ENCODE results near the gene NUBP2. TPM values are rescaled to one million over a fixed set of nuclear protein-coding genes. Genes with fewer than 3 reads are reported as not detected.
A peak's percentile ranks its signal among the peaks of the same experiment; 100 is the strongest.

NUBP2 gene
- total RNA-seq, 1 donor from 2014 or later: 40.7 TPM

GRCh38 chr16:1745181-1745899, 37.4 kb upstream of the NUBP2 start:
- Histone ChIP-seq H3K27me3 (ENCODE audit: control insufficient read depth in 3 of 3, insufficient read depth in 3 of 3, low read length in 3 of 3) (no peaks in the 10 kb centered on the region), H3K4me1 (ENCODE audit: control insufficient read depth in 3 of 3, insufficient read depth in 3 of 3, low read length in 3 of 3) (no peaks in the 10 kb centered on the region), H3K36me3 (ENCODE audit: control insufficient read depth in 3 of 3, insufficient read depth in 3 of 3, low read length in 3 of 3) (peaks cover 46 to 58% (median 58%) of the 10 kb centered on the region in 3 donors), H3K4me3 (ENCODE audit: low read length in 3 of 3) (no peak overlapping the region), H3K9ac (ENCODE audit: low read depth in 1 of 3, low read length in 3 of 3) (no peak overlapping the region), H3K27ac (ENCODE audit: low read depth, low read length) (no peak overlapping the region), H3K9me3 (ENCODE audit: control insufficient read depth in 3 of 3, low read length in 3 of 3) (no peaks in the 10 kb centered on the region)

DNA sequence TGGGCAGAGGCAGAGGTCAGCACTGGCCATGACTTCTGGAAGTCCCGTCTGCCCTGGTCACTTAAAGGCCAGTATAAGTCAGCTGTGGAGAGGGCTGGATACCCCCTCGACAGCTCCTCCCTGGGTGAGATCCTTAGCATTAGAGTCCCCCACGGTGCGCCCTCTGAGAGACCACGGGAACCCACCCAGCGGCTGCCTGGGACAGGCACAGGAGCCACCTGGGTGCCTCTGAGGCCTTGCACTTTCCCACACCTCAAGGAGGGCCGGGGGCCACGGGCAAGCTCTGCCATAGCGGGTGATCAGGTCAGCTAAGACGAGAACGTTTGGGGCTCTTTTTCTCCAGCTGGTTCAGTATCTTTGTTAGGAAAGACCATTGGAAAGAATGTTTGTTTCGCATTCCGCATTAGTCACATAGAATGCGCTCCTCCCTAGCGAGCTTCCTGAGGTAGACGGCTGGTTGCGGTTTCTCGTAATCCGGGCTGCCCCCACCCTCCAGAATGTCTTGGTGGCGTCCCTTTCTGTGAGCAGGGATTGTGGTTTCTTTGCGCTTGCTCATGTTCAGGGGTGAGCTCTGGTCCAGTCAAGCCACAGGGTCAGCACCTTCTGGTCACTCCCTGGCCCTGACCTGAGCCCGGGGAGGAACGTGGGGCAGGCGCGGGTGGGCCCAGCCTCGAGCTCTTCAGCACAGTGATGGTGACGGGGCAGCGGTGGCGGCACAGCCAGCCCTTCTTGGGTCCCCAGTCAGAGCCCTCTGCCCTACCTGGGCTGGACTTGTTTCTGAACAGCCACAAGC, 36.7 kb upstream of the NUBP2 start:
- no peaks in the 10 kb centered on the region for H3K4me1 ChIP-seq (ENCODE audit: control insufficient read depth in 3 of 3, insufficient read depth in 3 of 3, low read length in 3 of 3)
- no peak overlapping the region for H3K4me3 ChIP-seq (ENCODE audit: low read length in 3 of 3)
- H3K27me3 ChIP-seq (ENCODE audit: control insufficient read depth in 3 of 3, insufficient read depth in 3 of 3, low read length in 3 of 3): no peaks in the 10 kb centered on the region
- H3K9me3 ChIP-seq (ENCODE audit: control insufficient read depth in 3 of 3, low read length in 3 of 3): no peaks in the 10 kb centered on the region
- H3K27ac ChIP-seq (ENCODE audit: low read depth, low read length): no peak overlapping the region
- peaks cover 45 to 59% (median 58%) of the 10 kb centered on the region in 3 donors for H3K36me3 ChIP-seq (ENCODE audit: control insufficient read depth in 3 of 3, insufficient read depth in 3 of 3, low read length in 3 of 3)
- H3K9ac ChIP-seq (ENCODE audit: low read depth in 1 of 3, low read length in 3 of 3): no peak overlapping the region

GRCh38 chr16:1746693-1747195, 36.0 kb upstream of the NUBP2 start:
- Histone ChIP-seq H3K4me3 (ENCODE audit: low read length in 3 of 3) (no peak overlapping the region), H3K36me3 (ENCODE audit: control insufficient read depth in 3 of 3, insufficient read depth in 3 of 3, low read length in 3 of 3) (peaks cover 48 to 65% (median 58%) of the 10 kb centered on the region in 3 donors), H3K27me3 (ENCODE audit: control insufficient read depth in 3 of 3, insufficient read depth in 3 of 3, low read length in 3 of 3) (no peaks in the 10 kb centered on the region), H3K27ac (ENCODE audit: low read depth, low read length) (no peak overlapping the region), H3K9me3 (ENCODE audit: control insufficient read depth in 3 of 3, low read length in 3 of 3) (no peaks in the 10 kb centered on the region), H3K4me1 (ENCODE audit: control insufficient read depth in 3 of 3, insufficient read depth in 3 of 3, low read length in 3 of 3) (no peaks in the 10 kb centered on the region), H3K9ac (ENCODE audit: low read depth in 1 of 3, low read length in 3 of 3) (no peak overlapping the region)

- H3K4me3 ChIP-seq (ENCODE audit: low read length in 3 of 3): no peak overlapping the region
- no peak overlapping the region for H3K27ac ChIP-seq (ENCODE audit: low read depth, low read length)
- no peak overlapping the region for H3K9ac ChIP-seq (ENCODE audit: low read depth in 1 of 3, low read length in 3 of 3)
- H3K9me3 ChIP-seq (ENCODE audit: control insufficient read depth in 3 of 3, low read length in 3 of 3): no peaks in the 10 kb centered on the region
- H3K4me1 ChIP-seq (ENCODE audit: control insufficient read depth in 3 of 3, insufficient read depth in 3 of 3, low read length in 3 of 3): no peaks in the 10 kb centered on the region
- H3K27me3 ChIP-seq (ENCODE audit: control insufficient read depth in 3 of 3, insufficient read depth in 3 of 3, low read length in 3 of 3): no peaks in the 10 kb centered on the region
- peaks cover 58 to 70% (median 67%) of the 10 kb centered on the region in 3 donors for H3K36me3 ChIP-seq (ENCODE audit: control insufficient read depth in 3 of 3, insufficient read depth in 3 of 3, low read length in 3 of 3)
Measured at GRCh38 chr16:1747934-1748333, 34.8 kb upstream of the NUBP2 start.

- Histone ChIP-seq H3K9me3 (ENCODE audit: control insufficient read depth in 3 of 3, low read length in 3 of 3) (no peaks in the 10 kb centered on the region), H3K27me3 (ENCODE audit: control insufficient read depth in 3 of 3, insufficient read depth in 3 of 3, low read length in 3 of 3) (no peaks in the 10 kb centered on the region), H3K9ac (ENCODE audit: low read depth in 1 of 3, low read length in 3 of 3) (no peak overlapping the region), H3K36me3 (ENCODE audit: control insufficient read depth in 3 of 3, insufficient read depth in 3 of 3, low read length in 3 of 3) (peaks cover 53 to 62% (median 60%) of the 10 kb centered on the region in 3 donors), H3K27ac (ENCODE audit: low read depth, low read length) (no peak overlapping the region), H3K4me3 (ENCODE audit: low read length in 3 of 3) (no peak overlapping the region), H3K4me1 (ENCODE audit: control insufficient read depth in 3 of 3, insufficient read depth in 3 of 3, low read length in 3 of 3) (no peaks in the 10 kb centered on the region)
Measured at GRCh38 chr16:1749152-1750117, 33.3 kb upstream of the NUBP2 start.

GRCh38 chr16:1751946-1752345, 30.8 kb upstream of the NUBP2 start:
- H3K36me3 ChIP-seq (ENCODE audit: control insufficient read depth in 3 of 3, insufficient read depth in 3 of 3, low read length in 3 of 3): peaks cover 50 to 57% (median 54%) of the 10 kb centered on the region in 3 donors
- H3K4me3 ChIP-seq (ENCODE audit: low read length in 3 of 3): no peak overlapping the region
- H3K4me1 ChIP-seq (ENCODE audit: control insufficient read depth in 3 of 3, insufficient read depth in 3 of 3, low read length in 3 of 3): no peaks in the 10 kb centered on the region
- H3K27me3 ChIP-seq (ENCODE audit: control insufficient read depth in 3 of 3, insufficient read depth in 3 of 3, low read length in 3 of 3): no peaks in the 10 kb centered on the region
- H3K27ac ChIP-seq (ENCODE audit: low read depth, low read length): no peak overlapping the region
- H3K9ac ChIP-seq (ENCODE audit: low read depth in 1 of 3, low read length in 3 of 3): peak overlapping the region in 1 of 3 donors; percentile 25
- H3K9me3 ChIP-seq (ENCODE audit: control insufficient read depth in 3 of 3, low read length in 3 of 3): no peaks in the 10 kb centered on the region

DNA sequence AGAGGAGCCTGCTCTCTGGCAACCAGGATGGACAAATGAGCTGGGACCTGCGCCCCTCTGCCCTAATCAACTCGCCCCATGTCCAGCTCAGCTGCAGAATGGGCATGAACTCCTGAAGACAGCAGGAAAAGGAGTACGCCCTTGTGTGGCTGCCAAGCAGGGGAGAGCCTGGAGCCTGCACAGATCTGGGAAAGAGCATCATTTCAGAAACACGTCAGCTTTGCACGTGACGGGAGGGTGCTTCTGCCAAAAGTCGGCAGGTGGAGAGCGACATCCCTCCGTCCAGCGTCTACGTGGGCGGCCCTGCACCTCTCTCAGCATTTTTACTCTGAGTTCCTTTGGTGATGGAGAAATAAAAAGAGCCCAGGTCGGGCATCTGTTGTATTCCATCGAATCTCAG, 29.9 kb upstream of the NUBP2 start:
- Histone ChIP-seq H3K9ac (ENCODE audit: low read depth in 1 of 3, low read length in 3 of 3) (no peak overlapping the region), H3K4me3 (ENCODE audit: low read length in 3 of 3) (no peak overlapping the region), H3K36me3 (ENCODE audit: control insufficient read depth in 3 of 3, insufficient read depth in 3 of 3, low read length in 3 of 3) (peaks cover 48 to 52% (median 51%) of the 10 kb centered on the region in 3 donors), H3K27me3 (ENCODE audit: control insufficient read depth in 3 of 3, insufficient read depth in 3 of 3, low read length in 3 of 3) (no peaks in the 10 kb centered on the region), H3K27ac (ENCODE audit: low read depth, low read length) (no peak overlapping the region), H3K4me1 (ENCODE audit: control insufficient read depth in 3 of 3, insufficient read depth in 3 of 3, low read length in 3 of 3) (no peaks in the 10 kb centered on the region), H3K9me3 (ENCODE audit: control insufficient read depth in 3 of 3, low read length in 3 of 3) (no peaks in the 10 kb centered on the region)

GRCh38 chr16:1754204-1754603, 28.6 kb upstream of the NUBP2 start:
- Histone ChIP-seq H3K4me3 (ENCODE audit: low read length in 3 of 3) (no peak overlapping the region), H3K27ac (ENCODE audit: low read depth, low read length) (no peak overlapping the region), H3K27me3 (ENCODE audit: control insufficient read depth in 3 of 3, insufficient read depth in 3 of 3, low read length in 3 of 3) (no peaks in the 10 kb centered on the region), H3K4me1 (ENCODE audit: control insufficient read depth in 3 of 3, insufficient read depth in 3 of 3, low read length in 3 of 3) (no peaks in the 10 kb centered on the region), H3K9me3 (ENCODE audit: control insufficient read depth in 3 of 3, low read length in 3 of 3) (no peaks in the 10 kb centered on the region), H3K9ac (ENCODE audit: low read depth in 1 of 3, low read length in 3 of 3) (no peak overlapping the region), H3K36me3 (ENCODE audit: control insufficient read depth in 3 of 3, insufficient read depth in 3 of 3, low read length in 3 of 3) (peaks cover 38 to 45% (median 41%) of the 10 kb centered on the region in 3 donors)

GRCh38 chr16:1757714-1758461, 24.9 kb upstream of the NUBP2 start:
- H3K9me3 ChIP-seq (ENCODE audit: control insufficient read depth in 3 of 3, low read length in 3 of 3): no peaks in the 10 kb centered on the region
- H3K36me3 ChIP-seq (ENCODE audit: control insufficient read depth in 3 of 3, insufficient read depth in 3 of 3, low read length in 3 of 3): peaks cover 34 to 36% (median 35%) of the 10 kb centered on the region in 3 donors
- no peaks in the 10 kb centered on the region for H3K27me3 ChIP-seq (ENCODE audit: control insufficient read depth in 3 of 3, insufficient read depth in 3 of 3, low read length in 3 of 3)
- no peak overlapping the region for H3K9ac ChIP-seq (ENCODE audit: low read depth in 1 of 3, low read length in 3 of 3)
- H3K27ac ChIP-seq (ENCODE audit: low read depth, low read length): no peak overlapping the region
- no peaks in the 10 kb centered on the region for H3K4me1 ChIP-seq (ENCODE audit: control insufficient read depth in 3 of 3, insufficient read depth in 3 of 3, low read length in 3 of 3)
- H3K4me3 ChIP-seq (ENCODE audit: low read length in 3 of 3): no peak overlapping the region
